Measurements from ENCODE around the gene CGB5.
"Not testable (repeated sequence)": the region's sequence is repeated elsewhere in the genome, so short reads cannot be mapped to it uniquely, and the experiment has no call there.

CGB5 gene

GRCh38 chr19:49022116-49022515 is 21.5 kb upstream of the CGB5 start:
- no peak for FAIRE-seq

GRCh38 chr19:49024233-49024632 is 19.4 kb upstream of the CGB5 start, which contains the start of gene CGB3:
Gene CGB3 (minus strand): TSS chr19:49024333. CDS start chr19:49023971, 362 bp downstream.
- FAIRE-seq = not testable (repeated sequence)

DNA sequence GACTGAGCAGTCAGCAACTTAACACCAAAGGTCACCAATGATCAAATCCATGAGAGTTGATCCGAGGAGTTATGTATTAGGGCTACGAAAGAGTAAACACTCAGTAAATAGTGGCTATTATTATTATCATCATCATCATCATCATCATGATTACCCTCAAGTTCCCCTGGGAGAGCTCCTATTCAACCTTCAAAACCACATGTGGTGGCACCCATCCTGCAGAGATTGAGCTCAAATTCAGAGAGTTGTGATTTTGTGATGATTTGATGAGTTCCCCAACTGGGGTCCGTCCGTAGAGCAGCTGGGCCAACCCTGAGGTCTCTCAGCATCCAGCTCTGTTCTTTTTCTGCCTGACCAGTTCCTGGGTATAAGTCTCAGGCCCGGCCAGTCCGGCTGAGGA is 18.6 kb upstream of the CGB5 start:
- not testable (repeated sequence) for FAIRE-seq

DNA sequence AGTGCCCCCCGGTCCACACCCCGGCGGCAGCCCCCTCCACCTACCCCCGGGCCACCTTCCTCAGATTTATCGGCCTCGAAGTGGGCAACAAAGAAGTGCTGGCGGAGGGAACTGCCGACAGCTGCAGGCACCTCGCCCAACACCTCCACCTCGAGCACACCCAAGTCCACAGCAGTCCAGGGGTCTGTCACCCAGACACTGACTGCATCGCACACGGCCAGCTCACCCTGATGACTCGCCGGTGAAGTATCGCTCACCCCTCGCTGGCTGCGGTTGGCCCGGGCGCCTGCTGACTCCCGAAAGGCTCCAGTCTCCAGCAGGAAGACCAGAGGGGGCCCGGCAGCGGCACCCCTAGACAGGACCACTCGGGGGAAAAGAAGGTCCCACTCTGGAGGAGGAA is 18.0 kb upstream of the CGB5 start:
- FAIRE-seq = not testable (repeated sequence)

DNA sequence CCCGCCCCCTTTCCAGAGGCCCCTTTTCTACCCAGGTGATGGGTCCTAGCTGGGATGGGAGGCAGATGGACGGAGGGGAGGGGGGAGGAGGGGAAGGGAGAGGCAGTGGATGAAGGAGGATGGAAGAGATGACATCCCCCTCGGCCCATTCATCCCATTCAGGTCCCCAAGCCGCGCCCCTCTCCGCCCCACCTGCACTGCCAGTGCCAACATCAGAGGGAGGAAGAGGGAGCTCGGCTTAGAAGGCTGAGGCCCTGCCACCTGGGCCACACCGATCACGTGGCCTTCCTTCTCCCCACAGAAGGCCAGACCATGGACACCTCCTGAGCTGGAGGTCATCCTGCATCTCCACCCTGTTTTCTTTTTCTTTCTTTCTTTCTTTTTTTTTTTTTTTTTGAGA is 15.0 kb upstream of the CGB5 start:
- not testable (repeated sequence) for FAIRE-seq

DNA sequence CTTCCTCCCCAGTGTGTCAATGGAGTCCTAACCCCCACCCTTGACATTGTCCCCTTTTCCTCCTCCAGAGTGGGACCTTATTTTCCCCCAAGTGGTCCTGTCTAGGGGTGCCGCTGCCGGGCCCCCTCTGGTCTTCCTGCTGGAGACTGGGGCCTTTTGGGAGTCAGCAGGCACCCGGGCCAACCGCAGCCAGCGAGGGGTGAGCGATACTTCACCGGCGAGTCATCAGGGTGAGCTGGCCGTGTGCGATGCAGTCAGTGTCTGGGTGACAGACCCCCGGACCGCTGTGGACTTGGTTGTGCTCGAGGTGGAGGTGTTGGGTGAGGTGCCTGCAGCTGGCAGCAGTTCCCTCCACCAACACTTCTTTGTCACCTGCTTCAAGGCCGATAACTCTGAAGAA is 13.9 kb upstream of the CGB5 start:
- not testable (repeated sequence) for FAIRE-seq

- FAIRE-seq = not testable (repeated sequence)
Observed at GRCh38 chr19:49030323-49030722, 13.3 kb upstream of the CGB5 start.

DNA sequence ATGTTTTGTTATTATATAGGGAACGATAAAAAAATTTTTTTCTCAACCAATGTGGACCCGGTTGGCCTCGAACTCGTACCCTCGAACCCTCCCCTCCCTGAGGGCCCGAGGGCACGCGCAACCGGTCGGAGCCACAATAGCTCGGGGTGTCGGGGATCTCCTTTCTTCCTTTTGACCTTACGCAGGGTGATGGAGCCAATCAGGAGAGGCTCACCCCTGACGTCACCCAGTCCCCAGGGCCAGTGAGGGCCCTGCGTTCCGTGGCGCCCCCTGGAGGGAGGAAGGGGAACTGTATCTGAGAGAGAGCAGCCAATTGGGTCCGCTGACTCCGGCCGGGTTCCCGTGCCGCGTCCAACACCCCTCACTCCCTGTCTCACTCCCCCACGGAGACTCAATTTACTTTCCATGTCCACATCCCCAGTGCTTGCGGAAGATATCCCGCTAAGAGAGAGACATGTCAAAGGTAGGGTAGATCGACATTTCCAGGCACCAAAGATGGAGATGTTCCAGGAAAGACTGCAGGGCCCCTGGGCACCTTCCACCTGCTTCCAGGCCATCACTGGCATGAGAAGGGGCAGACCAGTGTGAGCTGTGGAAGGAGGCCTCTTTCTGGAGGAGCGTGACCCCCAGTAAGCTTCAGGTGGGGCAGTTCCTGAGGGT is 11.9 kb upstream of the CGB5 start, which contains the start of gene CGB2:
CGB2 (plus strand) TSS at position 249 of the 660 bp plus-strand sequence; CDS start at position 455, 206 bp downstream.
- FAIRE-seq = not testable (repeated sequence)

DNA sequence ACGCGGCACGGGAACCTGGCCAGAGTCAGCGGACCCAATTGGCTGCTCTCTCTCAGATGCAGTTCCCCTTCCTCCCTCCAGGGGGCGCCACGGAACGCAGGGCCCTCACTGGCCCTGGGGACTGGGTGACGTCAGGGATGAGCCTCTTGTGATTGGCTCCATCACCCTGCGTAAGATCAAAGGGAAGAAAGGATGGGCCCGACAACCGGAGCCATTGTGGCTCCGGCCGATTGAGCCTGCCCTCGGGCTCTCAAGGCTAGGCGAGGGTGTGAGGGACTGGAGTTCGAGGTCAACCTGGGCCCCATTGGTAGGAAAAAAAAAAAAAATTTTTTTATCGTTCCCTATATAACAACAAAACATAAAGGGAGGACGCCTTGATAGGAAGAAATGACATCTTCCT is 6.8 kb upstream of the CGB5 start, which contains the start of gene CGB1:
CGB1 (minus strand) TSS at position 81 of the 400 bp plus-strand sequence. CDS start 184 bp downstream, outside the sequence.
- FAIRE-seq = not testable (repeated sequence)

- not testable (repeated sequence) for FAIRE-seq
Observed at GRCh38 chr19:49038111-49038510, 5.5 kb upstream of the CGB5 start.

- FAIRE-seq = not testable (repeated sequence)
Observed at GRCh38 chr19:49038557-49039276, 4.9 kb upstream of the CGB5 start.

DNA sequence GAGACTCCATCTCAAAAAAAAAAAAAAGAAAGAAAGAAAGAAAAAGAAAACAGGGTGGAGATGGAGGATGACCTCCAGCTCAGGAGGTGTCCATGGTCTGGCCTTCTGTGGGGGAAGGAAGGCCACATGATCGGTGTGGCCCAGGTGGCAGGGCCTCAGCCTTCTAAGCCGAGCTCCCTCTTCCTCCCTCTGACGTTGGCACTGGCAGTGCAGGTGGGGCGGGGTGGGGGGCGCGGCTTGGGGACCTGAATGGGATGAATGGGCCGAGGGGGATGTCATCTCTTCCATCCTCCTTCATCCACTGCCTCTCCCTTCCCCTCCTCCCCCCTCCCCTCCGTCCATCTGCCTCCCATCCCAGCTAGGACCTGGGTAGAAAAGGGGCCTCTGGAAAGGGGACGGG is 3.9 kb upstream of the CGB5 start:
- FAIRE-seq = not testable (repeated sequence)

GRCh38 chr19:49042177-49042576 is 1.5 kb upstream of the CGB5 start:
- no peak for FAIRE-seq

DNA sequence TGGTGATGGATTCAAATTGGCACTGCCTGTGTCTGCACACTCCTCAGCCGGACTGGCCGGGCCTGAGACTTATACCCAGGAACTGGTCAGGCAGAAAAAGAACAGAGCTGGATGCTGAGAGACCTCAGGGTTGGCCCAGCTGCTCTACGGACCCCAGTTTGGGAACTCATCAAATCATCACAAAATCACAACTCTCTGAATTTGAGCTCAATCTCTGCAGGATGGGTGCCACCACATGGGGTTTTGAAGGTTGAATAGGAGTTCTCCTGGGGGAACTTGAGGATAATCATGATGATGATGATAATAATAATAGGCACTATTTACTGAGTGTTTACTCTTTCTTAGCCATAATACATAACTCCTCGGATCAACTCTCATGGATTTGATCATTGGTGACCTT is 982 bp upstream of the CGB5 start:
- not testable (repeated sequence) for FAIRE-seq

GRCh38 chr19:49049011-49049410 is 5.4 kb downstream of the CGB5 start, which contains the start of gene CGB8:
Gene CGB8 (minus strand): TSS chr19:49049111. CDS start chr19:49048739, 372 bp downstream.
- not testable (repeated sequence) for FAIRE-seq

DNA sequence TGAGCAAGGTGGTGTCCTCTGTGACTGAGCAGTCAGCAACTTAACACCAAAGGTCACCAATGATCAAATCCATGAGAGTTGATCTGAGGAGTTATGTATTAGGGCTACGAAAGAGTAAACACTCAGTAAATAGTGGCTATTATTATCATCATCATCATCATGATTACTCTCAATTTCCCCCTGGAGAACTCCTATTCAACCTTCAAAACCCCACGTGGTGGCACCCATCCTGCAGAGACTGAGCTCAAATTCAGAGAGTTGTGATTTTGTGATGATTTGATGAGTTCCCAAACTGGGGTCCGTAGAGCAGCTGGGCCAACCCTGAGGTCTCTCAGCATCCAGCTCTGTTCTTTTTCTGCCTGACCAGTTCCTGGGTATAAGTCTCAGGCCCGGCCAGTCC is 6.2 kb downstream of the CGB5 start:
- FAIRE-seq = not testable (repeated sequence)

- FAIRE-seq = not testable (repeated sequence)
Observed at GRCh38 chr19:49050376-49051033, 6.9 kb downstream of the CGB5 start.

DNA sequence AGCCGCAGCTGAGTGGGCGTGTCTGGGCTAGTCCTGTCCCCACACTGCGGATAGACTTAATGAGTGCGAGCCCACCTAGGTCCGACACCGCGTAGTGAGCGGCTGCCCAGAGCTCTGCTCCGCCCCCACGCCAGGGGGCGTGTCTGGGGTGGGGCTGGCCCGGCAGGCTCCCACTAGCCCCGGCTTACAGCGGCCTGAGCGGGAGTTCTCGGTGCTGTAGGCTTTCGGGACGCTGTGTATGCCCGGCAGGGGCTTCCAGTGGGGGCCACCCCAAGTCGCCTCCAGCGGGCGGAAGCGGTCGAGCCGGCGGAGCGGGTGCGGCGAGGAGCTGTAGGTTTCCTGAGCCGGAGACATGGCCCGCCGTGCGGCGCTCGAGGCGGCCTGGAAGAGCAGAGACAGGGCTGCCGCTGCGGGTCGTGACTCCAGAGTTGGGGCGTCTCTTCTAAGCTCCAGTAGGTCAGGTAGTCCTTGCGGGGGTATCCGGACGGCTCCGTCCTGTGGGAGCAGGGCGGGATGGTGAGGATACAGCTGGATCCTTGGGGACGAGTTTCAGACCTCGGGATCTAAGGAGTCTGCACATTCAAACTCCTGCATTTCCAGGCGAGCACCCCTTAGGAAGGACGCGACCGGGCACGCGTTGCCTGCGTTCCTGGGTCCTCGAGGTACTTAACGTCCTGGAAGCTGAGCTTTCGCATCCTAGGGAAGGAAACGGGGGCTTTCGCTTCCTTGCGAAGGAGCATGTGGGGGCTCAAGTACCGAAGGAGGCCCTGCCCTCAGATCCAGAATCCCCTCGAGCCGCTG is 12.7 kb downstream of the CGB5 start:
- FAIRE-seq = no peak

GRCh38 chr19:49056902-49057596 is 13.4 kb downstream of the CGB5 start:
- FAIRE-seq = not testable (repeated sequence)

GRCh38 chr19:49057636-49058234 is 14.1 kb downstream of the CGB5 start, which contains the start of gene CGB7:
Gene CGB7 (minus strand): TSS chr19:49057749. CDS start chr19:49055375, 2,374 bp downstream.
- no peak for FAIRE-seq

- FAIRE-seq = no peak
Observed at GRCh38 chr19:49058562-49058961, 14.9 kb downstream of the CGB5 start.
